ENCODE data around the gene MAML1. TPM values are rescaled to one million over a fixed set of nuclear protein-coding genes. Genes with fewer than 3 reads are reported as not detected.

The MAML1 gene
- total and polyA plus RNA-seq, 10 of the 15 experiments (the other 5 are each of a cell fraction or from before 2014, with no cell fraction given), result 0.42 to 23.9 (median 7.3) TPM

DNA sequence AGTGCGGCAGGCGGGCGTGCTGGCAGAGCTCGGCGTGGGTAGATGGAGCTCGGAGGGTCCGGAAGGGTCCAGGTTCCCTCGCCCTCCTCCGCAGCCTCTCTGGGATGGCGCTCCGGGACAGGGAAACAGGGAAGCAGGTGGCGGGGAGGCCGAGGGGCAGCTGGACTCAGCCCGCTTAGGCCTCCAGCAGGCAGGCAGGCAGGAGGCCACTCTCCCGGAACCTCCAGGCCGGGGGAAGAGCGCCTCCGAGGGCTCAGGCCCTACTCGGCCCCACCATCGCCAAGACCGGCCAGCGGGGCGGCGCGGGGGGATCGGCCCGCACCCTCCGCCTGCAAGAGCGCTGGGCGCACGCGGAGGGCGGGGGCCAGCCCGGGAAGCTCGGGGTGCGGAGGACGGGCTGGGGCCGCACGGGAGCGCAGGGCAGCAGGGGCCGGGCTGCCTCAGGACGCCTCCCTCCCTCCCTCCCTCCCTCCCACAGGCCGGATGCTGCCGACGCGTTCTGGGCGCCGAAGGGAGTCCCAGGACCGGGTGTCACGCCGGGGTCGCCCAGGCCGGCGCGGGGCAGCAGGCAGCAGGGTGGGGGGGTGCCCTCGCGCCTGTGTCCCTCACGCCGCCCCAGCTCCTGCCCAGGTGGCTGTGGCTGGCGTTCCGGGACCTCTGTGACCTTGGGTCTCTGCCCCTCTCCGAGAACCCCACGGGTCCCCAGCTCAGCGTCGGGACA is 73.1 kb downstream of the MAML1 start (continued):
- TF ChIP-seq, protein P1, sequence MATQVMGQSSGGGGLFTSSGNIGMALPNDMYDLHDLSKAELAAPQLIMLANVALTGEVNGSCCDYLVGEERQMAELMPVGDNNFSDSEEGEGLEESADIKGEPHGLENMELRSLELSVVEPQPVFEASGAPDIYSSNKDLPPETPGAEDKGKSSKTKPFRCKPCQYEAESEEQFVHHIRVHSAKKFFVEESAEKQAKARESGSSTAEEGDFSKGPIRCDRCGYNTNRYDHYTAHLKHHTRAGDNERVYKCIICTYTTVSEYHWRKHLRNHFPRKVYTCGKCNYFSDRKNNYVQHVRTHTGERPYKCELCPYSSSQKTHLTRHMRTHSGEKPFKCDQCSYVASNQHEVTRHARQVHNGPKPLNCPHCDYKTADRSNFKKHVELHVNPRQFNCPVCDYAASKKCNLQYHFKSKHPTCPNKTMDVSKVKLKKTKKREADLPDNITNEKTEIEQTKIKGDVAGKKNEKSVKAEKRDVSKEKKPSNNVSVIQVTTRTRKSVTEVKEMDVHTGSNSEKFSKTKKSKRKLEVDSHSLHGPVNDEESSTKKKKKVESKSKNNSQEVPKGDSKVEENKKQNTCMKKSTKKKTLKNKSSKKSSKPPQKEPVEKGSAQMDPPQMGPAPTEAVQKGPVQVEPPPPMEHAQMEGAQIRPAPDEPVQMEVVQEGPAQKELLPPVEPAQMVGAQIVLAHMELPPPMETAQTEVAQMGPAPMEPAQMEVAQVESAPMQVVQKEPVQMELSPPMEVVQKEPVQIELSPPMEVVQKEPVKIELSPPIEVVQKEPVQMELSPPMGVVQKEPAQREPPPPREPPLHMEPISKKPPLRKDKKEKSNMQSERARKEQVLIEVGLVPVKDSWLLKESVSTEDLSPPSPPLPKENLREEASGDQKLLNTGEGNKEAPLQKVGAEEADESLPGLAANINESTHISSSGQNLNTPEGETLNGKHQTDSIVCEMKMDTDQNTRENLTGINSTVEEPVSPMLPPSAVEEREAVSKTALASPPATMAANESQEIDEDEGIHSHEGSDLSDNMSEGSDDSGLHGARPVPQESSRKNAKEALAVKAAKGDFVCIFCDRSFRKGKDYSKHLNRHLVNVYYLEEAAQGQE (IDR thresholded peaks at IDR 0.05; ENCODE audit: low read depth, low read length), result no peak
- TF ChIP-seq YY1 (IDR thresholded peaks at IDR 0.05; ENCODE audit: low read depth, low read length) (no peak), STAT3 (IDR thresholded peaks at IDR 0.05; ENCODE audit: low read depth, low read length) (no peak), HDGF (IDR thresholded peaks at IDR 0.05) (peak; percentile 8; the same call in 1 of the 2 replicates), LARP7 (IDR thresholded peaks at IDR 0.05) (peak; percentile 74), IKZF1 (conservative IDR thresholded peaks at IDR 0.05) (peak; percentile 47; the same call in 1 of the 2 replicates)

DNA sequence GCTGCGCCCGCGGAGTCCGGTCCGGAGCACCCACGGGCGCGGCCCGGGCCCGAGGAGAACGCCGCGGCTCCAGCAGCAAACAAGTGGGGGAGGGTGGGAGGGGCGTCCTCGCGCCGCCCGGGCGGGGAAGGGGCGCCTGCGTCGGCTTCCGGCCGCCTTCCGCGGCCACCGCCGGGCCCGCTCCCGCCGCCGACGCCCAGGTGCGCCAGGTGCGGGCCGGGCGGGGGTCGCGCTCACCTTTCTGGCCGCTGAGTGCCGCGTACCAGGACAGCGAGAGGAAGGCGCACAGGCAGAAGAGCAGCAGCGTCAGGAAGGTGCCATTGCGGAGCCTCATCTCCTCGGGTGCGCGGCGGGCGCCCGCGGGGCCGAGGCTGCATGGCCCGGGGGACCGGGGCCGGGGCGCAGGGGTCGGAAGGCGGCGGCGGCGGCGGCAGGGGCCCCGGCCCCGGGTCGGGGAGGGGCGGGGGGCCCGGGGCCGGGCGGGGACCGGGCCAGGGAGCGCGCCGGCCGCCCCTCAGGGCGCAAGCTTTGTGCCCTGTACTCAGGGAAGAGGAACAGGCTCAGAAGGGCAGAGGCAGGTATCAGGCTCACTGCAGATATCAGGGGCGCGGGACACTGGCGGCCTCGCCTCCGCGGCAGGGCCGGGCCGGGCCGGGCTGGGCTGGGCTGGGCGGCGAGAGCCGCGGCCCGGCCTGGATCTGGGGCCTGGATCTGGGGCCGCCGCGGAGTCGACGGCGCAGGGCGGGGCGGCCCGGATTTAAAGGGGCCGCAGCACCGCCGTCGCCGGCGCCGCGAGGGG is 73.8 kb downstream of the MAML1 start, which contains the start of gene MGAT4B:
Gene MGAT4B (minus strand): TSS at position 617 of the 799 bp plus-strand sequence. CDS start 283 bp downstream, at position 334.
- DNase-seq (ENCODE audit: low read depth, low spot score) (no peak), ATAC-seq (peak; percentile 82), FAIRE-seq (no peak)
- Histone ChIP-seq H3K79me2 (ENCODE audit: control insufficient read depth, insufficient read depth, low read length) (peaks cover 31% of the 10 kb centered on the region), H2AFZ (ENCODE audit: control insufficient read depth, low read depth, low read length) (peak within 1 kb of the TSS; percentile 79), H3K9me3 (replicated peaks; ENCODE audit: control insufficient read depth, insufficient read depth, low read length) (no peaks in the 10 kb centered on the region), H3K9ac (ENCODE audit: control insufficient read depth, insufficient read depth, low read length) (peak within 1 kb of the TSS; percentile 77), H3K4me1 (ENCODE audit: control insufficient read depth, insufficient read depth, low read length) (peaks cover 16% of the 10 kb centered on the region), H3K27ac (ENCODE audit: control insufficient read depth, insufficient read depth) (peak within 1 kb of the TSS; percentile 78), H3K4me3 (peak within 1 kb of the TSS; percentile 87), H3K4me2 (ENCODE audit: control insufficient read depth, insufficient read depth) (peak within 1 kb of the TSS; percentile 83), H3K36me3 (ENCODE audit: control insufficient read depth in 2 of 2, insufficient read depth in 2 of 2, low read length in 1 of 2) (no peaks in the 10 kb centered on the region; a peak in 1 of 4 replicates), H3K27me3 (replicated peaks in 1 of 2; ENCODE audit: control insufficient read depth in 2 of 2, insufficient read depth in 2 of 2, low read length in 1 of 2) (no peaks in the 10 kb centered on the region), H4K20me1 (ENCODE audit: control insufficient read depth, insufficient read depth) (no peaks in the 10 kb centered on the region)
- intact Hi-C loops (cut with micrococcal nuclease; ENCODE audit: unreplicated experiment) (loop anchor here (1.0 to 5.0 kb wide), 2 partner anchors 13 to 101 kb away; partner anchors contain the start of gene TBC1D9B), in situ Hi-C loops (cut with MboI) (loop anchor here (25.0 kb wide), 1 partner anchor 1006 kb away; the partner anchor contains the start of gene MGAT1)
- no TSS peak for BruUV-seq (replicated peaks)
- ChIA-PET SMC1A (ENCODE audit: uncharacterized antibody, unreplicated experiment) (no interaction called here), POLR2A (interaction anchor here (0.6 to 1.4 kb wide), 5 partner anchors 13 to 469 kb away, joined by 3 to 9 read pairs (median 3); partner anchors contain the start of genes HNRNPH1 and LTC4S), CTCF (interaction anchor here (1.2 to 1.5 kb wide), 2 partner anchors 14 to 100 kb away, joined by 4 to 6 read pairs; partner anchors contain the start of gene SQSTM1), RAD21 (ENCODE audit: unreplicated experiment) (interaction anchor here (0.8 to 1.7 kb wide), 5 partner anchors 14 to 101 kb away, joined by 3 to 6 read pairs (median 5); partner anchors contain the start of genes MRNIP and SQSTM1)
- under 1% methylated on average over 55 of the region's 108 CpGs for WGBS (ENCODE audit: insufficient coverage, insufficient replicate concordance, low lambda C conversion rate, missing lambda C conversion rate)
- TF ChIP-seq HCFC1 (IDR thresholded peaks at IDR 0.05; ENCODE audit: low read length) (peak; percentile 24; the same call in 1 of the 2 replicates), ESRRA (IDR thresholded peaks at IDR 0.05; ENCODE audit: low read length) (no peak), BHLHE40 (IDR thresholded peaks at IDR 0.05; ENCODE audit: borderline replicate concordance in 1 of 2, low read depth in 2 of 2, low read length in 1 of 2) (peak in 1 of 2 experiments; percentile 59; a peak in 1 of 4 replicates), HDAC2 (IDR thresholded peaks at IDR 0.05) (no peak), YY1 (IDR thresholded peaks at IDR 0.05; ENCODE audit: low read depth, low read length) (peak; percentile 77), EP300 (IDR thresholded peaks at IDR 0.05; ENCODE audit: borderline replicate concordance in 1 of 2, control insufficient read depth in 1 of 2, low read depth in 2 of 2, low read length in 2 of 2) (0 out of 4 replicates have a peak, but pooled peaks of 1 of the 2 experiments have one; percentile 26), NFXL1 (IDR thresholded peaks at IDR 0.05; ENCODE audit: borderline replicate concordance) (0 out of 2 replicates have a peak, but pooled peaks have one; percentile 43), MEF2B (IDR thresholded peaks at IDR 0.05; ENCODE audit: partially characterized antibody, poor library complexity, severe bottlenecking) (no peak), TCF3 (IDR thresholded peaks at IDR 0.05; ENCODE audit: borderline replicate concordance, insufficient read depth, low read depth, low read length) (0 out of 2 replicates have a peak, but pooled peaks have one; percentile 44)
- TF ChIP-seq, protein P2, sequence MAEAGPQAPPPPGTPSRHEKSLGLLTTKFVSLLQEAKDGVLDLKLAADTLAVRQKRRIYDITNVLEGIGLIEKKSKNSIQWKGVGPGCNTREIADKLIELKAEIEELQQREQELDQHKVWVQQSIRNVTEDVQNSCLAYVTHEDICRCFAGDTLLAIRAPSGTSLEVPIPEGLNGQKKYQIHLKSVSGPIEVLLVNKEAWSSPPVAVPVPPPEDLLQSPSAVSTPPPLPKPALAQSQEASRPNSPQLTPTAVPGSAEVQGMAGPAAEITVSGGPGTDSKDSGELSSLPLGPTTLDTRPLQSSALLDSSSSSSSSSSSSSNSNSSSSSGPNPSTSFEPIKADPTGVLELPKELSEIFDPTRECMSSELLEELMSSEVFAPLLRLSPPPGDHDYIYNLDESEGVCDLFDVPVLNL (IDR thresholded peaks at IDR 0.05; ENCODE audit: low read depth, low read length), result 0 out of 2 replicates have a peak, but pooled peaks have one; percentile 29
